GM23338 (cell line): ENCODE measurements around the gene LGALSL.

Source experiments
- CREB1 ChIP-seq: fragments of 250-450 bp; sonication (Bioruptor Pico); IDR thresholded peaks from 2 replicates; pipeline ENCODE4 v1.5.0; 2020; ENCODE audit warnings: low read depth, mild to moderate bottlenecking, moderate library complexity
- EZH2 ChIP-seq: fragments of 200-600 bp; sonication (generic); IDR thresholded peaks from one replicate; pipeline ENCODE4 v1.8.0; 2017; ENCODE audit warnings: antibody characterized with exemption, mild to moderate bottlenecking, low read depth; ENCODE audit not compliant: unreplicated experiment
- EZH2phosphoT487 ChIP-seq: fragments of 200-600 bp; sonication (generic); IDR thresholded peaks from one replicate; pipeline ENCODE4 v1.8.1; 2018; ENCODE audit warnings: antibody characterized with exemption; ENCODE audit not compliant: unreplicated experiment
- JUNB ChIP-seq: IDR thresholded peaks from one replicate; pipeline ENCODE4 v1.6.1; 2016; ENCODE audit warnings: antibody characterized with exemption; ENCODE audit not compliant: unreplicated experiment
- NANOG ChIP-seq: IDR thresholded peaks from 2 replicates; pipeline ENCODE4 v1.6.1; 2016; ENCODE audit warnings: antibody characterized with exemption, borderline replicate concordance
- POLR2AphosphoS5 ChIP-seq: IDR thresholded peaks from 2 replicates; pipeline ENCODE4 v1.6.1; 2016; ENCODE audit warnings: antibody characterized with exemption, low read depth
- STAT1 ChIP-seq: IDR thresholded peaks from one replicate; pipeline ENCODE4 v1.6.1; 2016; ENCODE audit warnings: antibody characterized with exemption; ENCODE audit not compliant: unreplicated experiment
- ZNF114 ChIP-seq: fragments of 250-450 bp; sonication (Bioruptor Pico); IDR thresholded peaks from 2 replicates; pipeline ENCODE4 v1.5.0; 2020; ENCODE audit warnings: mild to moderate bottlenecking, moderate library complexity
- ZNF331 ChIP-seq: fragments of 250-450 bp; sonication (Bioruptor Pico); IDR thresholded peaks from 2 replicates; pipeline ENCODE4 v1.5.0; 2020; ENCODE audit warnings: low read depth, mild to moderate bottlenecking, moderate library complexity
- TF ChIP-seq, protein P1 (sequence below), 2 experiments: fragments of 200-600 bp in 1 of 2; sonication (generic) in 1 of 2; conservative IDR thresholded peaks; 2 replicates each; pipeline versions ENCODE4 v1.5.1 to v1.6.1; 2016 to 2017; ENCODE audit warnings: antibody characterized with exemption in 2 of 2, low read depth in 2 of 2, mild to moderate bottlenecking in 2 of 2, moderate library complexity in 1 of 2
- TF ChIP-seq, protein P2 (sequence below): IDR thresholded peaks from one replicate; pipeline ENCODE4 v1.6.1; 2018; ENCODE audit warnings: antibody characterized with exemption; ENCODE audit not compliant: unreplicated experiment
- TF ChIP-seq, protein P3 (sequence below): IDR thresholded peaks from 2 replicates; pipeline ENCODE4 v1.6.1; 2016; ENCODE audit warnings: antibody characterized with exemption

DNA sequence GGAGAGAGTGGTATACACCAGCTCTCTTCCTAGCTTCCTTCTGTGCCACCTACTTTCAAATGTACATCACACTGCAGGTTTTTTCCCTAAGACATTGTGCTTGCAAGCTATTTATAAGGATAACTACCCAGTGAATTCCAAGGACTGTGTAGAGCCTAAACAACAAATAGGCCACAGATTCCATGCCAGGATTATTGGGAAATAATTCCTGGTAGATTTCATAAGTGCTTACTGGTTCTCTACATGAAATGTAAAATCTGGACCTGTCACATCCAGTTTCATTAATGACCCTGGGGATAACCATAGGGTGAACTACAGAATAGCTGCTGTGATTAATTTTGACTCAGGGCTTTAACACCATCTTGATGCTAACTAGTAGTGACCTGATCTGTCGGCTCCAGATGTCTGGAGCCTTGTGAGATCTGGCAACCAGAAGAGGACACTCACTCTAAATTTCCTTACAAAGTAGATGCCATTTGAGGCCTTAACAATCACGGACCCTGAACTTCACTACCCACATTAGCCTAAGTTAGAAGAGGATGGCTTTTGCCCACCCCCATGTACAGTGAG is 34.3 kb upstream of the LGALSL start:
- TF ChIP-seq JUNB (no peak), EZH2 (no peak), EZH2phosphoT487 (no peak), POLR2AphosphoS5 (no peak), CREB1 (CRISPR knock-in tag) (no peak), ZNF114 (CRISPR knock-in tag) (no peak), NANOG (no peak), STAT1 (no peak), ZNF331 (CRISPR knock-in tag) (no peak)
- TF ChIP-seq, protein P1, sequence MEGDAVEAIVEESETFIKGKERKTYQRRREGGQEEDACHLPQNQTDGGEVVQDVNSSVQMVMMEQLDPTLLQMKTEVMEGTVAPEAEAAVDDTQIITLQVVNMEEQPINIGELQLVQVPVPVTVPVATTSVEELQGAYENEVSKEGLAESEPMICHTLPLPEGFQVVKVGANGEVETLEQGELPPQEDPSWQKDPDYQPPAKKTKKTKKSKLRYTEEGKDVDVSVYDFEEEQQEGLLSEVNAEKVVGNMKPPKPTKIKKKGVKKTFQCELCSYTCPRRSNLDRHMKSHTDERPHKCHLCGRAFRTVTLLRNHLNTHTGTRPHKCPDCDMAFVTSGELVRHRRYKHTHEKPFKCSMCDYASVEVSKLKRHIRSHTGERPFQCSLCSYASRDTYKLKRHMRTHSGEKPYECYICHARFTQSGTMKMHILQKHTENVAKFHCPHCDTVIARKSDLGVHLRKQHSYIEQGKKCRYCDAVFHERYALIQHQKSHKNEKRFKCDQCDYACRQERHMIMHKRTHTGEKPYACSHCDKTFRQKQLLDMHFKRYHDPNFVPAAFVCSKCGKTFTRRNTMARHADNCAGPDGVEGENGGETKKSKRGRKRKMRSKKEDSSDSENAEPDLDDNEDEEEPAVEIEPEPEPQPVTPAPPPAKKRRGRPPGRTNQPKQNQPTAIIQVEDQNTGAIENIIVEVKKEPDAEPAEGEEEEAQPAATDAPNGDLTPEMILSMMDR (conservative IDR thresholded peaks at IDR 0.05; ENCODE audit: low read depth in 2 of 2), result no peak
- TF ChIP-seq, protein P2, sequence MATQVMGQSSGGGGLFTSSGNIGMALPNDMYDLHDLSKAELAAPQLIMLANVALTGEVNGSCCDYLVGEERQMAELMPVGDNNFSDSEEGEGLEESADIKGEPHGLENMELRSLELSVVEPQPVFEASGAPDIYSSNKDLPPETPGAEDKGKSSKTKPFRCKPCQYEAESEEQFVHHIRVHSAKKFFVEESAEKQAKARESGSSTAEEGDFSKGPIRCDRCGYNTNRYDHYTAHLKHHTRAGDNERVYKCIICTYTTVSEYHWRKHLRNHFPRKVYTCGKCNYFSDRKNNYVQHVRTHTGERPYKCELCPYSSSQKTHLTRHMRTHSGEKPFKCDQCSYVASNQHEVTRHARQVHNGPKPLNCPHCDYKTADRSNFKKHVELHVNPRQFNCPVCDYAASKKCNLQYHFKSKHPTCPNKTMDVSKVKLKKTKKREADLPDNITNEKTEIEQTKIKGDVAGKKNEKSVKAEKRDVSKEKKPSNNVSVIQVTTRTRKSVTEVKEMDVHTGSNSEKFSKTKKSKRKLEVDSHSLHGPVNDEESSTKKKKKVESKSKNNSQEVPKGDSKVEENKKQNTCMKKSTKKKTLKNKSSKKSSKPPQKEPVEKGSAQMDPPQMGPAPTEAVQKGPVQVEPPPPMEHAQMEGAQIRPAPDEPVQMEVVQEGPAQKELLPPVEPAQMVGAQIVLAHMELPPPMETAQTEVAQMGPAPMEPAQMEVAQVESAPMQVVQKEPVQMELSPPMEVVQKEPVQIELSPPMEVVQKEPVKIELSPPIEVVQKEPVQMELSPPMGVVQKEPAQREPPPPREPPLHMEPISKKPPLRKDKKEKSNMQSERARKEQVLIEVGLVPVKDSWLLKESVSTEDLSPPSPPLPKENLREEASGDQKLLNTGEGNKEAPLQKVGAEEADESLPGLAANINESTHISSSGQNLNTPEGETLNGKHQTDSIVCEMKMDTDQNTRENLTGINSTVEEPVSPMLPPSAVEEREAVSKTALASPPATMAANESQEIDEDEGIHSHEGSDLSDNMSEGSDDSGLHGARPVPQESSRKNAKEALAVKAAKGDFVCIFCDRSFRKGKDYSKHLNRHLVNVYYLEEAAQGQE, result no peak
- TF ChIP-seq, protein P3, sequence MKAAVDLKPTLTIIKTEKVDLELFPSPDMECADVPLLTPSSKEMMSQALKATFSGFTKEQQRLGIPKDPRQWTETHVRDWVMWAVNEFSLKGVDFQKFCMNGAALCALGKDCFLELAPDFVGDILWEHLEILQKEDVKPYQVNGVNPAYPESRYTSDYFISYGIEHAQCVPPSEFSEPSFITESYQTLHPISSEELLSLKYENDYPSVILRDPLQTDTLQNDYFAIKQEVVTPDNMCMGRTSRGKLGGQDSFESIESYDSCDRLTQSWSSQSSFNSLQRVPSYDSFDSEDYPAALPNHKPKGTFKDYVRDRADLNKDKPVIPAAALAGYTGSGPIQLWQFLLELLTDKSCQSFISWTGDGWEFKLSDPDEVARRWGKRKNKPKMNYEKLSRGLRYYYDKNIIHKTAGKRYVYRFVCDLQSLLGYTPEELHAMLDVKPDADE, result no peak
